PC-3 (cell line): ENCODE results near the gene IRX5. TPM values are rescaled to one million over a fixed set of nuclear protein-coding genes. Genes with fewer than 3 reads are reported as not detected.

ENCODE experiments used
- ATAC-seq: fragments of 200-7000 bp; cut with Tn5 transposase; 2 replicates; pipeline ENCODE4 v1.9.1; 2020; ENCODE audit warnings: mild to moderate bottlenecking, moderate library complexity
- BruUV-seq: library from RNA; stranded (reverse); fragments of 400-500 nt; replicated peaks from 2 replicates; lab custom pipeline; 2021; lab: Mats Ljungman, UMichigan
- CTCF ChIA-PET: fragments of 300-600 bp; sonication (Branson Sonifier 250); formaldehyde crosslinking; loops from one replicate; lab custom pipeline; 2022; ENCODE audit warnings: antibody characterized with exemption; lab: Charles Lee
- POLR2A ChIA-PET: fragments of 300-600 bp; sonication (Branson Sonifier 250); formaldehyde crosslinking; loops from one replicate; lab custom pipeline; 2022; ENCODE audit warnings: antibody characterized with exemption; ENCODE audit not compliant: unreplicated experiment; lab: Charles Lee
- DNase-seq: peaks from one replicate; pipeline ENCODE4 v3.0.0-alpha.2; 2015
- H2AFZ ChIP-seq: fragments of 300-600 bp; sonication (generic); 2 replicates; pipeline ENCODE4 v1.6.0; 2016; ENCODE audit warnings: antibody characterized with exemption, low read length
- H3F3A ChIP-seq: fragments of 300-600 bp; sonication (generic); one replicate; pipeline ENCODE4 v1.6.0; 2017; ENCODE audit warnings: antibody characterized with exemption, low read length, control low read depth, mild to moderate bottlenecking; ENCODE audit not compliant: unreplicated experiment
- H3K27ac ChIP-seq: fragments of 300-600 bp; sonication (generic); 2 replicates; pipeline ENCODE4 v1.5.1; 2016; ENCODE audit warnings: mild to moderate bottlenecking, low read length
- H3K27me3 ChIP-seq: fragments of 300-600 bp; sonication (generic); 2 replicates; pipeline ENCODE4 v1.6.1; 2016; ENCODE audit warnings: low read length, mixed read lengths
- H3K36me3 ChIP-seq: fragments of 300-600 bp; sonication (generic); 2 replicates; pipeline ENCODE4 v1.6.1; 2016; ENCODE audit warnings: low read depth, mixed run types, low read length, mixed read lengths
- H3K4me1 ChIP-seq: fragments of 300-600 bp; sonication (generic); 2 replicates; pipeline ENCODE4 v1.5.1; 2016; ENCODE audit warnings: low read length; ENCODE audit not compliant: insufficient read depth
- H3K4me2 ChIP-seq: fragments of 300-600 bp; sonication (generic); 2 replicates; pipeline ENCODE4 v1.6.0; 2016; ENCODE audit warnings: low read length
- H3K4me3 ChIP-seq: fragments of 300-600 bp; sonication (generic); 2 replicates; pipeline ENCODE4 v1.5.1; 2016; ENCODE audit warnings: mild to moderate bottlenecking, low read length, mixed read lengths
- H3K79me2 ChIP-seq: fragments of 300-600 bp; sonication (generic); 2 replicates; pipeline ENCODE4 v1.6.1; 2017; ENCODE audit warnings: low read length, mixed read lengths
- H3K9ac ChIP-seq: fragments of 300-600 bp; sonication (generic); 2 replicates; pipeline ENCODE4 v1.6.0; 2016; ENCODE audit warnings: mild to moderate bottlenecking, low read length
- H3K9me2 ChIP-seq: fragments of 300-600 bp; sonication (generic); replicated peaks from 2 replicates; pipeline ENCODE4 v1.6.1; 2016; ENCODE audit warnings: mixed run types, low read length, mixed read lengths
- H3K9me3 ChIP-seq: fragments of 300-600 bp; sonication (generic); 2 replicates; pipeline ENCODE4 v1.6.1; 2016; ENCODE audit warnings: low read length, mixed read lengths
- H4K20me1 ChIP-seq: fragments of 300-600 bp; sonication (generic); 2 replicates; pipeline ENCODE4 v1.6.1; 2016; ENCODE audit warnings: low read length, mixed read lengths
- EZH2 ChIP-seq: fragments of 300-600 bp; sonication (generic); IDR thresholded peaks from one replicate; pipeline ENCODE4 v1.6.1; 2017; ENCODE audit warnings: antibody characterized with exemption, mild to moderate bottlenecking, low read length; ENCODE audit not compliant: unreplicated experiment
- EZH2phosphoT487 ChIP-seq: fragments of 300-600 bp; sonication (generic); IDR thresholded peaks from 2 replicates; pipeline ENCODE4 v1.6.1; 2018; ENCODE audit warnings: mild to moderate bottlenecking, antibody characterized with exemption, low read length, borderline replicate concordance
- intact Hi-C: fragments of 100-400 bp; cut with micrococcal nuclease; formaldehyde crosslinking; loops from 2 replicates; pipeline ENCODE4 v1.9.0; 2023
- total RNA-seq: library from RNA; depleted of rRNA; stranded (reverse); fragments of >200 nt; gene quantifications from 2 replicates; pipeline ENCODE4 v1.2.3, GENCODE V29; 2014
- TF ChIP-seq, protein P1 (sequence below): fragments of 300-600 bp; sonication (generic); conservative IDR thresholded peaks from 2 replicates; pipeline ENCODE4 v1.5.1; 2017; ENCODE audit warnings: antibody characterized with exemption, low read depth, mild to moderate bottlenecking, low read length

Gene IRX5
- total RNA-seq, 1 experiment from 2014 or later: 0.22 TPM

DNA sequence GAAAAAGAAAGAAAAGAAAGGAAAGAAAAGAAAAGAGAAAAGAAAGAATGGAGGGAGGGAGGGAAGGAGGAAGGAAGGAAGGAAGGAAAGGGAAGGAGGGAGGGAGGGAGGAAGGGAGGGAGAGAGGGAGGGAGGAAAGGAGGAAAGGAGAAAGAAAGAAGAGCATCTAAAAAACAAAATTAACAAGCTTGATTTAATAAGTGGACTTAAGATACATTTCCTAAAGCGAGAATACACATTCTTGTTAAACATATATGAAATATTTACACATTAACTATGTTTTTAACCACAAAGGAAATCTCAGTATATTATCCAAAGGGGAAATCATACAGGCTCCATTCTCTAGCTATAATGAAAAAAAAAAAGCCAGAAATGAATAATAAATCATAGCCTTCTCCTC lies 47.3 kb upstream of the IRX5 start:
- Histone ChIP-seq H3K27me3 (no peaks in the 10 kb centered on the region), H3K4me2 (no peak overlapping the region), H3F3A (no peaks in the 10 kb centered on the region), H3K4me1 (no peaks in the 10 kb centered on the region), H3K9me2 (no peaks in the 10 kb centered on the region), H3K4me3 (no peak overlapping the region), H3K9me3 (no peaks in the 10 kb centered on the region), H3K27ac (no peak overlapping the region), H3K79me2 (no peaks in the 10 kb centered on the region), H3K36me3 (no peaks in the 10 kb centered on the region), H2AFZ (no peak overlapping the region), H4K20me1 (no peaks in the 10 kb centered on the region), H3K9ac (no peak overlapping the region)
- intact Hi-C loops: no loop called here
- BruUV-seq: no TSS peak
- TF ChIP-seq EZH2 (no peak), EZH2phosphoT487 (no peak)
- TF ChIP-seq, protein P1, sequence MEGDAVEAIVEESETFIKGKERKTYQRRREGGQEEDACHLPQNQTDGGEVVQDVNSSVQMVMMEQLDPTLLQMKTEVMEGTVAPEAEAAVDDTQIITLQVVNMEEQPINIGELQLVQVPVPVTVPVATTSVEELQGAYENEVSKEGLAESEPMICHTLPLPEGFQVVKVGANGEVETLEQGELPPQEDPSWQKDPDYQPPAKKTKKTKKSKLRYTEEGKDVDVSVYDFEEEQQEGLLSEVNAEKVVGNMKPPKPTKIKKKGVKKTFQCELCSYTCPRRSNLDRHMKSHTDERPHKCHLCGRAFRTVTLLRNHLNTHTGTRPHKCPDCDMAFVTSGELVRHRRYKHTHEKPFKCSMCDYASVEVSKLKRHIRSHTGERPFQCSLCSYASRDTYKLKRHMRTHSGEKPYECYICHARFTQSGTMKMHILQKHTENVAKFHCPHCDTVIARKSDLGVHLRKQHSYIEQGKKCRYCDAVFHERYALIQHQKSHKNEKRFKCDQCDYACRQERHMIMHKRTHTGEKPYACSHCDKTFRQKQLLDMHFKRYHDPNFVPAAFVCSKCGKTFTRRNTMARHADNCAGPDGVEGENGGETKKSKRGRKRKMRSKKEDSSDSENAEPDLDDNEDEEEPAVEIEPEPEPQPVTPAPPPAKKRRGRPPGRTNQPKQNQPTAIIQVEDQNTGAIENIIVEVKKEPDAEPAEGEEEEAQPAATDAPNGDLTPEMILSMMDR: no peak
- ATAC-seq (no peak), DNase-seq (no peak)
- CTCF ChIA-PET: interaction anchor here (0.7 kb wide), 1 partner anchor 114 kb away, joined by 7 read pairs; no protein-coding TSS in a partner anchor
- POLR2A ChIA-PET: no interaction called here

DNA sequence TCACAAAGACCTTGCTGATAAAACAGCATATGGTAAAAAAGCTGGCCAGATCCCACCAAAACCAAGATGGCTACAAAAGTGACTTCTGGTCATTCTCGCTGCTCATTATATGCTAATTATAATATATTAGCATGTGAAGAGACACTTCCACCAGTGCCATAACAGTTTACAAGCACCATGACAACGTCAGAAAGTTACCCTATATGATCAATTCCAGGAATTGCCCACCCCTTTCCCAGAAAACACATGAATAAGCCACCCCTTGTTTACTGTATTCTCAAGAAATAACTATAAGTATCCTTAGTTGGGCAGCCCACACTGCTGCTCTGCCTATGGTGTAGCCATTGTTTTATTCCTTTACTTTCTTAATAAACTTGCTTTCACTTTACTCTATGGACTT lies 44.6 kb upstream of the IRX5 start:
- BruUV-seq: no TSS peak
- intact Hi-C loops: no loop called here
- Histone ChIP-seq H3F3A (no peaks in the 10 kb centered on the region), H3K9ac (no peak overlapping the region), H4K20me1 (no peaks in the 10 kb centered on the region), H3K36me3 (no peaks in the 10 kb centered on the region), H2AFZ (no peak overlapping the region), H3K9me3 (no peaks in the 10 kb centered on the region), H3K4me3 (no peak overlapping the region), H3K27me3 (no peaks in the 10 kb centered on the region), H3K4me1 (no peaks in the 10 kb centered on the region), H3K79me2 (no peaks in the 10 kb centered on the region), H3K9me2 (no peaks in the 10 kb centered on the region), H3K27ac (no peak overlapping the region), H3K4me2 (no peak overlapping the region)
- TF ChIP-seq, protein P1: no peak
- ChIA-PET POLR2A (no interaction called here), CTCF (no interaction called here)
- DNase-seq: no peak
- no peak for ATAC-seq

DNA sequence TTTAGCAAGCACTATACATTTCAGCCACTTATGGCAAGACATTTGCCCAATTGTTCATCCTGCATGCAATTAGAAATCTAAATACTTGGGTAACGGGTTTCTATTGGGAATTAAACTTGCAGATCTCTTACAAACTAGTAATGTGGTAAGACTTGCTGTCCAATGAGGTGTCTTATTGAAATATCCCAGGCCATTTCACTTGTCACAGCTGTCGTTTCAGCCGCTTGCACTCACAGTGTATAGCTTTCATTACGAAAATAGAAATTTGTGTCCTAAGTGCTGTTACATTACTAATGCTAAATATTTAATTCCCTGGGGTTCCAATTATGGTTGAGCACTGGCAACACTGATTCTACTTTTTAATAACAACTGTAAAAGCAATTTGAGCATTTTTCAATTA lies 40.3 kb upstream of the IRX5 start:
- no peak for ATAC-seq
- DNase-seq: no peak
- no peaks in the 10 kb centered on the region for H3K4me1 ChIP-seq
- CTCF ChIA-PET: interaction anchor here (0.6 kb wide), 1 partner anchor 579 kb away, joined by 4 read pairs; no protein-coding TSS in a partner anchor
- POLR2A ChIA-PET: no interaction called here
- no peaks in the 10 kb centered on the region for H3K36me3 ChIP-seq
- no TSS peak for BruUV-seq
- H2AFZ ChIP-seq: no peak overlapping the region
- H3F3A ChIP-seq: no peaks in the 10 kb centered on the region
- H3K9me3 ChIP-seq: no peaks in the 10 kb centered on the region
- intact Hi-C loops: no loop called here
- H3K9me2 ChIP-seq: no peaks in the 10 kb centered on the region
- H4K20me1 ChIP-seq: no peaks in the 10 kb centered on the region
- H3K4me2 ChIP-seq: no peak overlapping the region
- no peaks in the 10 kb centered on the region for H3K27me3 ChIP-seq
- no peak overlapping the region for H3K9ac ChIP-seq
- H3K4me3 ChIP-seq: no peak overlapping the region
- H3K79me2 ChIP-seq: no peaks in the 10 kb centered on the region
- TF ChIP-seq EZH2phosphoT487: no peak
- no peak for TF ChIP-seq EZH2
- TF ChIP-seq, protein P1: no peak
- no peak overlapping the region for H3K27ac ChIP-seq
